GM06990 (cell line): ENCODE data around the gene MPPED2.

Source experiments
- DNase-seq: peaks from one replicate; pipeline ENCODE4 v3.0.0-alpha.2; 2011; ENCODE audit not compliant: insufficient read length; ENCODE audit errors: extremely low read depth
- H3K27me3 ChIP-seq: replicated peaks from 2 replicates; pipeline ENCODE4 v1.6.0; 2011; ENCODE audit warnings: low read length; ENCODE audit not compliant: control insufficient read depth, insufficient read depth
- H3K36me3 ChIP-seq: 2 replicates; pipeline ENCODE4 v1.5.1; 2011; ENCODE audit warnings: low read length; ENCODE audit not compliant: control insufficient read depth, insufficient read depth
- H3K4me3 ChIP-seq: replicated peaks from 2 replicates; pipeline ENCODE4 v1.5.1; 2011; ENCODE audit warnings: low read depth, mild to moderate bottlenecking, control low read depth, low read length
- CTCF ChIP-seq: IDR thresholded peaks from 2 replicates; pipeline ENCODE4 v1.5.1; 2011; ENCODE audit warnings: low read length, control low read depth, mild to moderate bottlenecking, inconsistent platforms; ENCODE audit not compliant: insufficient read depth, poor library complexity, severe bottlenecking

The MPPED2 gene

GRCh38 chr11:30522536-30523243 is 63.5 kb downstream of the MPPED2 start:
- DNase-seq, result no peak
- Histone ChIP-seq H3K4me3 (no peak overlapping the region), H3K36me3 (no peaks in the 10 kb centered on the region), H3K27me3 (no peaks in the 10 kb centered on the region; the same call in 1 of the 2 replicates)
- no peak for TF ChIP-seq CTCF

GRCh38 chr11:30521297-30522071 is 64.7 kb downstream of the MPPED2 start:
- no peaks in the 10 kb centered on the region for H3K36me3 ChIP-seq
- no peaks in the 10 kb centered on the region for H3K27me3 ChIP-seq
- no peak for DNase-seq
- no peak for TF ChIP-seq CTCF
- H3K4me3 ChIP-seq, result no peak overlapping the region

GRCh38 chr11:30513087-30513486 is 73.1 kb downstream of the MPPED2 start:
- no peaks in the 10 kb centered on the region for H3K36me3 ChIP-seq

GRCh38 chr11:30511408-30511807 is 74.7 kb downstream of the MPPED2 start:
- no peak for DNase-seq
- no peak for TF ChIP-seq CTCF
- Histone ChIP-seq H3K27me3 (no peaks in the 10 kb centered on the region), H3K4me3 (no peak overlapping the region), H3K36me3 (no peaks in the 10 kb centered on the region)

More at GRCh38 chr11:30513087-30513486, 73.1 kb downstream of the MPPED2 start:
- Histone ChIP-seq H3K27me3 (no peaks in the 10 kb centered on the region), H3K4me3 (no peak overlapping the region)
- DNase-seq, result no peak
- TF ChIP-seq CTCF, result no peak

GRCh38 chr11:30510750-30511149 is 75.4 kb downstream of the MPPED2 start:
- no peak for TF ChIP-seq CTCF
- H3K27me3 ChIP-seq, result no peaks in the 10 kb centered on the region
- DNase-seq, result no peak
- H3K36me3 ChIP-seq, result no peaks in the 10 kb centered on the region
- no peak overlapping the region for H3K4me3 ChIP-seq
